ENCODE data around the gene RASGRF1.

The RASGRF1 gene

GRCh38 chr15:78925956-78926743 lies 164.4 kb downstream of the RASGRF1 start:
- DNase-seq = no peak

- no peak for DNase-seq
These were observed 165.4 kb downstream of the RASGRF1 start for GRCh38 chr15:78925076-78925624.

GRCh38 chr15:78923480-78924360 lies 166.9 kb downstream of the RASGRF1 start:
- DNase-seq = no peak

GRCh38 chr15:78923015-78923414 lies 167.6 kb downstream of the RASGRF1 start:
- DNase-seq = no peak

GRCh38 chr15:78922527-78922926 lies 168.1 kb downstream of the RASGRF1 start:
- DNase-seq = no peak

GRCh38 chr15:78921940-78922339 lies 168.6 kb downstream of the RASGRF1 start:
- no peak for DNase-seq

GRCh38 chr15:78921517-78921916 lies 169.1 kb downstream of the RASGRF1 start:
- DNase-seq = no peak

GRCh38 chr15:78917888-78918287 lies 172.7 kb downstream of the RASGRF1 start:
- DNase-seq = no peak

- DNase-seq = no peak
These were observed 174.5 kb downstream of the RASGRF1 start for GRCh38 chr15:78916088-78916487.

- no peak for DNase-seq
These were observed 175.1 kb downstream of the RASGRF1 start for GRCh38 chr15:78915341-78916087.

GRCh38 chr15:78914027-78914764 lies 176.4 kb downstream of the RASGRF1 start:
- no peak for DNase-seq

- DNase-seq = no peak
These were observed 177.6 kb downstream of the RASGRF1 start for GRCh38 chr15:78913012-78913411.

GRCh38 chr15:78912316-78912715 lies 178.3 kb downstream of the RASGRF1 start:
- DNase-seq = no peak

GRCh38 chr15:78910271-78910670 lies 180.3 kb downstream of the RASGRF1 start:
- DNase-seq = no peak

Measured in NCI-H1417 treated with DMSO at 0.1 percent for 48 hours (cell line).